Mesothelial cell of epicardium (in vitro differentiated cells): ENCODE data around the gene SPATA6L. TPM values are rescaled to one million over a fixed set of nuclear protein-coding genes. Genes with fewer than 3 reads are reported as not detected.

Source experiments
- DNase-seq, 2 experiments: peaks; one replicate each; pipeline ENCODE4 v3.0.0; 2021; ENCODE audit warnings: low spot score in 2 of 2; ENCODE audit not compliant: unreplicated experiment in 2 of 2
- H3K27ac Mint-ChIP-seq: 2 replicates; pipeline ENCODE4 v1.8.0; 2021; ENCODE audit warnings: mixed read lengths
- H3K27me3 Mint-ChIP-seq: 2 replicates; pipeline ENCODE4 v1.8.0; 2021; ENCODE audit warnings: low read depth, mixed read lengths
- H3K36me3 Mint-ChIP-seq: 2 replicates; pipeline ENCODE4 v1.8.0; 2021; ENCODE audit warnings: mixed read lengths
- H3K4me1 Mint-ChIP-seq: 2 replicates; pipeline ENCODE4 v1.8.0; 2021; ENCODE audit warnings: mixed read lengths
- H3K4me3 Mint-ChIP-seq: 2 replicates; pipeline ENCODE4 v1.8.0; 2021; ENCODE audit warnings: mild to moderate bottlenecking, moderate library complexity, mixed read lengths
- H3K9me3 Mint-ChIP-seq: 2 replicates; pipeline ENCODE4 v1.8.0; 2021; ENCODE audit warnings: mixed read lengths
- total RNA-seq: library from RNA; stranded (reverse); gene quantifications from 3 replicates; pipeline ENCODE4 v1.2.1, GENCODE V29; 2021
- TF ChIP-seq, protein P1 (sequence below): fragments of 200-600 bp; sonication (generic); IDR thresholded peaks from one replicate; pipeline ENCODE4 v1.5.0; 2021; ENCODE audit warnings: antibody characterized with exemption; ENCODE audit not compliant: unreplicated experiment

Gene SPATA6L
- total RNA-seq, 1 donor from 2014 or later: 6.1 TPM

DNA sequence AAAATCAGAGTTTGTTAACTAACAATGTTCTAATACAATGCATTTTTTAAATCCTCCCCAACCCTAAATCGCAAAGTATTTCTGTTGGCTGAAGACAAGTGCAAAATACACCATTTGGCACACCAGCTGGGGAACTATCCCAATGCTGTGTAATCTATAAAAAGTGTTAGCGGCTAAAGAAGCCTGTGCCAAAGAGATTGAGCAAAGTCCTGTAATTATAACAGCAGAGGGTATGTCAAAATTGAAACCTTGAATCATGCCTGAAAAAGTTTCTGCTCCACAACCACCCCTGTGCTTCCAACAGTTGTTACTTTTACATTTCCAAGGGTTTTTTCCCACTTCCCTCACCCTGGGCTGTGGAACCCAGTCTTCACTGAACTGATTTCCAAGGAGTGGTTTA lies 87.3 kb downstream of the SPATA6L start:
- H3K9me3 Mint-ChIP-seq: no peaks in the 10 kb centered on the region
- DNase-seq: no peak
- H3K27ac Mint-ChIP-seq: no peak overlapping the region
- H3K36me3 Mint-ChIP-seq: no peaks in the 10 kb centered on the region
- peaks cover 20% of the 10 kb centered on the region for H3K4me1 Mint-ChIP-seq
- no peaks in the 10 kb centered on the region for H3K27me3 Mint-ChIP-seq
- no peak overlapping the region for H3K4me3 Mint-ChIP-seq
- TF ChIP-seq, protein P1, sequence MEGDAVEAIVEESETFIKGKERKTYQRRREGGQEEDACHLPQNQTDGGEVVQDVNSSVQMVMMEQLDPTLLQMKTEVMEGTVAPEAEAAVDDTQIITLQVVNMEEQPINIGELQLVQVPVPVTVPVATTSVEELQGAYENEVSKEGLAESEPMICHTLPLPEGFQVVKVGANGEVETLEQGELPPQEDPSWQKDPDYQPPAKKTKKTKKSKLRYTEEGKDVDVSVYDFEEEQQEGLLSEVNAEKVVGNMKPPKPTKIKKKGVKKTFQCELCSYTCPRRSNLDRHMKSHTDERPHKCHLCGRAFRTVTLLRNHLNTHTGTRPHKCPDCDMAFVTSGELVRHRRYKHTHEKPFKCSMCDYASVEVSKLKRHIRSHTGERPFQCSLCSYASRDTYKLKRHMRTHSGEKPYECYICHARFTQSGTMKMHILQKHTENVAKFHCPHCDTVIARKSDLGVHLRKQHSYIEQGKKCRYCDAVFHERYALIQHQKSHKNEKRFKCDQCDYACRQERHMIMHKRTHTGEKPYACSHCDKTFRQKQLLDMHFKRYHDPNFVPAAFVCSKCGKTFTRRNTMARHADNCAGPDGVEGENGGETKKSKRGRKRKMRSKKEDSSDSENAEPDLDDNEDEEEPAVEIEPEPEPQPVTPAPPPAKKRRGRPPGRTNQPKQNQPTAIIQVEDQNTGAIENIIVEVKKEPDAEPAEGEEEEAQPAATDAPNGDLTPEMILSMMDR: no peak

DNA sequence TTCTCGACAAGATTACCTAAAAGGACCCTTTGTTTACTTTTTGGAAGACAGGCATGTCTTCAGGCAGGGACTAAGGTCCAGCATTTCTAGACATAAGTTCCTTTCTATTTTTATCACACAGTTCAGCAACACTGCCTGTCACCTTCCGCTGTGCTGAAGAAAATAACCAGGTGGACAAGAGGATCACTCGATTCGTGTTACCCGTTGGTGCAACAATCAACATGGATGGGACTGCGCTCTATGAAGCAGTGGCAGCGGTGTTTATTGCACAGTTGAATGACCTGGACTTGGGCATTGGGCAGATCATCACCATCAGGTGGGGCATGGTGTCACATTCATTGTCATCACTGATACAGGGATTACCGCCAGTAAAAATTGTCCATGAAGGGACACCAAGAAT lies 89.8 kb downstream of the SPATA6L start:
- no peak overlapping the region for H3K27ac Mint-ChIP-seq
- no peak for DNase-seq
- H3K36me3 Mint-ChIP-seq: no peaks in the 10 kb centered on the region
- H3K9me3 Mint-ChIP-seq: no peaks in the 10 kb centered on the region
- H3K4me3 Mint-ChIP-seq: no peak overlapping the region
- H3K27me3 Mint-ChIP-seq: no peaks in the 10 kb centered on the region
- TF ChIP-seq, protein P1: no peak
- peaks cover 18% of the 10 kb centered on the region for H3K4me1 Mint-ChIP-seq

DNA sequence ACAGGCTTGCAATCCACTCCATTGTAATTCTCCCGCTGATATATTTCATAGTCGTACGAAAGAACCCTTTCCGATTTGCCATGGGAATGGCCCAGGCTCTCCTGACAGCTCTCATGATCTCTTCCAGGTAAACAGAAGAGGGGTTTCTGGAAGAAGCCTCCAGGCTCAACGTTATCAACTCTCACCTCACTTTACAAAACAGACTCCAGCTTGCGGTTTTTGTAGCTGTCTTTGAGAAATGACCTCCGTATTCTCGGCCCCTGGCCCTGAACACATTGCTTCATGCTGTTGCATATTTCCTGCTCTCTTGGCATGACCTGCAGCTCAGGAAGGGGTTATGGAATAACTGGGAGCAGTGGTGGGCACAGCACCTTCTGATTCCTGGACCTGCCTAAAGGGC lies 90.3 kb downstream of the SPATA6L start:
- Mint-ChIP-seq H3K27me3 (no peaks in the 10 kb centered on the region), H3K9me3 (no peaks in the 10 kb centered on the region), H3K4me3 (no peak overlapping the region), H3K4me1 (peaks cover 13% of the 10 kb centered on the region), H3K27ac (no peak overlapping the region), H3K36me3 (no peaks in the 10 kb centered on the region)
- TF ChIP-seq, protein P1: no peak
- no peak for DNase-seq

DNA sequence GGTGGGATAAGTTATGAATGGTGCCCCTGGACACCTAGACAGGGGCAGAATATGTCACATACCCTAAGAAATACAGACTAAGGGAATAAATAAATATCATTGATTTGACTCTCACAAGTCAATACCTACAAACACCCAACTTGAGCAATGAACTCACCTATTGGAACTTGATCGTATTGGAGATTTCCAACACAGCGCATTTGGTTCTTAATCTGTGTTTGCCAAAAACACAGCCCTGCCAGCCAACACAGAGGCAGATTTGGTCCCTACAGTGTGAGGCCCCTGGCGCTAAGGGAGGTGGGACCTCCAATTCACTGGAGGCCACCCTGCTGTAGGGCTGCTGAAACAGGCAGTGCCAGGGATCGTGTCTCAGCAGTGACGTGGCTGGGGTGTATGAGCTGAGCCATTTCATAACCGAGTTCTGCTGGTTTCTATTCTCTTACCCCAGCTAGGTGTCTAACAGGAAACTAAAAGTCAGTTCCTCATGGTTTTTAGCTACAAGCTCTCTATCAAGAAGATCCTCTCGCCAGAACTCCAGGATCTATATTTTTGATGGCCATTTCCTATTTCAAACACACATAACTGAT lies 91.5 kb downstream of the SPATA6L start:
- no peaks in the 10 kb centered on the region for H3K27me3 Mint-ChIP-seq
- H3K27ac Mint-ChIP-seq: no peak overlapping the region
- H3K36me3 Mint-ChIP-seq: no peaks in the 10 kb centered on the region
- TF ChIP-seq, protein P1: no peak
- H3K9me3 Mint-ChIP-seq: no peaks in the 10 kb centered on the region
- no peak for DNase-seq
- H3K4me3 Mint-ChIP-seq: no peak overlapping the region
- H3K4me1 Mint-ChIP-seq: peaks cover 12% of the 10 kb centered on the region

- Mint-ChIP-seq H3K4me1 (peaks cover 5% of the 10 kb centered on the region), H3K27me3 (no peaks in the 10 kb centered on the region), H3K36me3 (no peaks in the 10 kb centered on the region), H3K27ac (no peak overlapping the region), H3K9me3 (no peaks in the 10 kb centered on the region), H3K4me3 (no peak overlapping the region)
- TF ChIP-seq, protein P1: no peak
- no peak for DNase-seq
Measured at GRCh38 chr9:4573634-4574389, 92.5 kb downstream of the SPATA6L start.
